ENCODE data around the gene LCE2A.

DNA sequence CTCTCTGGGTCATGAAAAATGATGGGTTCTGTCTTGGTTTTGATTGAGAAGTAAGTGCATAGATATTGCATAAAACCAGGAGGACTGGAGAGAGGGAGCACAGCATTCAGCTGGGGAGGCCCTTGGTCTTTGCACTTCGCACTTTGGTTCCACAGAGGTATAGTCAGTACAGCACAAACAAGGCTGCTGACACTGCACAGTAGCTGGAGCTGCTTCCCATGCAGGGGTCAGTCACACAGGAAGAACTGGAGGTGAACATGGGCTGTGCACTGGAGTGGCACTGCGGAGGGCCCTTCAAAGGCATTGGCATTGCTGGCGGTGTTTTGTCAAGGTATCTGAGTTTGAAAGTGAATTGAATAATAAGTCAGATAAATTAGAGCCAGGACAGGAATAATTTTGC is 39.5 kb upstream of the LCE2A start:
- TF ChIP-seq, protein P1, sequence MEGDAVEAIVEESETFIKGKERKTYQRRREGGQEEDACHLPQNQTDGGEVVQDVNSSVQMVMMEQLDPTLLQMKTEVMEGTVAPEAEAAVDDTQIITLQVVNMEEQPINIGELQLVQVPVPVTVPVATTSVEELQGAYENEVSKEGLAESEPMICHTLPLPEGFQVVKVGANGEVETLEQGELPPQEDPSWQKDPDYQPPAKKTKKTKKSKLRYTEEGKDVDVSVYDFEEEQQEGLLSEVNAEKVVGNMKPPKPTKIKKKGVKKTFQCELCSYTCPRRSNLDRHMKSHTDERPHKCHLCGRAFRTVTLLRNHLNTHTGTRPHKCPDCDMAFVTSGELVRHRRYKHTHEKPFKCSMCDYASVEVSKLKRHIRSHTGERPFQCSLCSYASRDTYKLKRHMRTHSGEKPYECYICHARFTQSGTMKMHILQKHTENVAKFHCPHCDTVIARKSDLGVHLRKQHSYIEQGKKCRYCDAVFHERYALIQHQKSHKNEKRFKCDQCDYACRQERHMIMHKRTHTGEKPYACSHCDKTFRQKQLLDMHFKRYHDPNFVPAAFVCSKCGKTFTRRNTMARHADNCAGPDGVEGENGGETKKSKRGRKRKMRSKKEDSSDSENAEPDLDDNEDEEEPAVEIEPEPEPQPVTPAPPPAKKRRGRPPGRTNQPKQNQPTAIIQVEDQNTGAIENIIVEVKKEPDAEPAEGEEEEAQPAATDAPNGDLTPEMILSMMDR (IDR thresholded peaks at IDR 0.05): no peak
- no peak for TF ChIP-seq EZH2 (IDR thresholded peaks at IDR 0.05; ENCODE audit: borderline replicate concordance, insufficient read depth, low read depth, low read length, poor library complexity, severe bottlenecking)
